Activated naive CD4-positive, alpha-beta T cell treated with anti-CD3 and anti-CD28 coated beads, Interleukin-2, amount 50 U/mL, for 24 hours (primary cell): ENCODE data around the gene IRF2BP2.

Experiments used
- H3K27ac Mint-ChIP-seq: one replicate; pipeline ENCODE4 v1.8.0; 2021; ENCODE audit warnings: mild to moderate bottlenecking, mixed read lengths
- H3K27me3 Mint-ChIP-seq: one replicate; pipeline ENCODE4 v1.8.0; 2021; ENCODE audit warnings: mixed read lengths
- H3K36me3 Mint-ChIP-seq: one replicate; pipeline ENCODE4 v1.8.0; 2021; ENCODE audit warnings: mixed read lengths
- H3K4me1 Mint-ChIP-seq: one replicate; pipeline ENCODE4 v1.8.0; 2021; ENCODE audit warnings: mixed read lengths
- H3K4me3 Mint-ChIP-seq: one replicate; pipeline ENCODE4 v1.8.0; 2021; ENCODE audit warnings: mild to moderate bottlenecking, mixed read lengths
- H3K9me3 Mint-ChIP-seq: one replicate; pipeline ENCODE4 v1.8.0; 2021; ENCODE audit warnings: mixed read lengths

The IRF2BP2 gene

GRCh38 chr1:234554698-234555311 is 55.2 kb downstream of the IRF2BP2 start:
- no peak overlapping the region for H3K4me3 Mint-ChIP-seq
- H3K27ac Mint-ChIP-seq = no peak overlapping the region

More at GRCh38 chr1:234554698-234555311, 55.2 kb downstream of the IRF2BP2 start:
- Mint-ChIP-seq H3K27me3 (no peaks in the 10 kb centered on the region), H3K9me3 (no peaks in the 10 kb centered on the region), H3K36me3 (no peaks in the 10 kb centered on the region), H3K4me1 (no peaks in the 10 kb centered on the region)
